NOMO-1 treated with DMSO at 0.1 percent for 48 hours (cell line): ENCODE data around the gene AGBL4.

Source experiments
- DNase-seq: peaks from one replicate; lab custom pipeline; 2025; ENCODE audit not compliant: unreplicated experiment; lab: John Stamatoyannopoulos, UW

Gene AGBL4

GRCh38 chr1:48953617-48954016 is 1070.1 kb downstream of the AGBL4 start:
- no peak for DNase-seq

DNA sequence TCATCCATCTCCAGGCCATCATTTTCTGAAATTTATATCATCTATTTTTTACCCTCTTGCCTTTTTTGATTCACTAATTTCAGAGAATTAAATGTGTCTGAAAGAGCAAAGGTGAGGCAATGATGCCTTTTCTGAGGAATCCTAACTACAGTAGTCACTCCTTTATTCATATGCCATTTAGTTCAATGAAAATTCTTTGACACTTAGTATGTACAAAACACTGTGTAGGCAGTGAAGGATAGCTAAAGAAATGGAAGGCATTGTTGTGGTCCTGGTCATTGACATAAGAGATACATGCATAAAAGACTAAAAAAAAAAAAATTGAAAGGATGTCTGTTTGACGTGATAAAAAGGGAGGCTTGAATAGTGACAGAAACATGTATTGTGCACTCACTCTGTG is 1075.2 kb downstream of the AGBL4 start:
- DNase-seq = no peak

GRCh38 chr1:48947761-48948537 is 1075.8 kb downstream of the AGBL4 start:
- no peak for DNase-seq

GRCh38 chr1:48946070-48946469 is 1077.7 kb downstream of the AGBL4 start:
- DNase-seq = no peak

DNA sequence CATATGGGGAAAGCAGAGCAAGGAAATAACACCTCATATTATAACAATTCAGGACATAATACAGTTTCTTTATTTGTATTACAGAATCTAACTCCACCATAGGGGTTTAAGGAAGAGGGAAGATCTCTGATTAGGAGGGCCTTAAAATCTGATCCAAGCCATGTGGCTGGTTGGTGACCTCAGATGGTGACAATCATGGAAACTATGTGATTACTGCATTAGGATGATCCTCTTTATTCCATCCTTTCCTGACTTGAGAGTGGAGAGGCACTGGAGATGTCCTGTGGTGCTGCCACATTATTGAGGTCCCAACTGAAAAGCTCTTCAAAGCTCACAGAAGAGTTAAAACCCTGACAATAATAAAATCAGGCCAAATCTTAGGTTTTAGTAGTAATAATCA is 1078.9 kb downstream of the AGBL4 start:
- DNase-seq = no peak

GRCh38 chr1:48943826-48944225 is 1079.9 kb downstream of the AGBL4 start:
- DNase-seq = no peak

- DNase-seq = no peak
Observed at GRCh38 chr1:48943393-48943792, 1080.4 kb downstream of the AGBL4 start.

DNA sequence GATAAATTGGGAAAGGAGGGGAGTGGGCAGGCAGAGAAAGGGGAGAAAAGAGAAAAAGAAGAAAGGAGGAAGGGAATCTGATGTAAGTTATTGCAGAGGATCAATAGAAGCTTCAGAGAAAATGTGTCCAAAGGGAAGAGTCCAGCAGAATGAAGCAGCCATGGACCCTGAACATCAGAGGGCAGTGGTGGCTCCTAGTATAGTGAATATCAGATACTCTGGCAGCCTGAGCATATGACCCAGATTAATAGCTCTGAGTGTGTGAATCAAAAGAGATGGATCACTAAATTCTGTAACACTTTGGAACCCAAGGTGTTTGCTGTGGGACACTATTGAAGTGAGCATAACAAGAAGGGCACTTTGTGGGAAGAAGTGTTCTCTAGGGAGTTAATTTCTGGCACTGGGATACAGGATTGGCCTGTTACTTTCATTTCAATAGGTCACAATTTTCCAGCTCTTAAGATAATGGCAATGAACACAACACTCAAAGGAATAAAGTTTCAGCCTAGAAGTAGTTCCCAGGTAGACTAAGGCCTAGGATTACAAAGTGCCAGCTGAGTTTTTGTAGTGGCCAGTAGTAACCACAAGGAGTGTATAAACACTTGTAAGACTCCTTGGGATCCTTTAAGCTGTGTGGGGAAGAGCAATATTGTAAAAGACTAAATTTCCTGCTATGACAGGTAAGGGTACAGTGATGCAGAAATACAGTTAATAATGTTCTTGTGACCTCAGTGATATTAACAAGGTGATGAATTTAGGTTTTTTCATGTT is 1082.6 kb downstream of the AGBL4 start:
- DNase-seq = no peak

GRCh38 chr1:48940354-48940753 is 1083.4 kb downstream of the AGBL4 start:
- DNase-seq = no peak

DNA sequence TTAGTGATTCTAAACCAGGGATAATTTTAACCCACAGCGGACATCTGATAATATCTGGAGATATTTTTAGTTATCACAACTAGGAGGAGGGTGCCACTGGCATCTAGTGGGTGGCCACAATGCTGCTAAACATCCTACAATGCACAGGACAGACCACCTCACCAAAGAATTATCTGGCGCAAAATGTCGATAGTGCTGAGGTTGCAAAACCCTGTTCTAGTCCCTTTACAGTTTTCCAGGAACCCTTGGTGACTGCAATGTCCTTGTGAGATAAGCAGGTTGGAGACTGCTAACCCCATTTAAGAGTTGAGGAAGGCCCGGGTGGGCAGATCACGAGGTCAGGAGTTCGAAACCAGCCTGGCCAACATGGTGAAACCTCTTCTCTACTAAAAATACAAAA is 1083.9 kb downstream of the AGBL4 start:
- DNase-seq = no peak

- DNase-seq = no peak
Observed at GRCh38 chr1:48939042-48939441, 1084.7 kb downstream of the AGBL4 start.

- no peak for DNase-seq
Observed at GRCh38 chr1:48937732-48938131, 1086.0 kb downstream of the AGBL4 start.

- no peak for DNase-seq
Observed at GRCh38 chr1:48936436-48936835, 1087.3 kb downstream of the AGBL4 start.

DNA sequence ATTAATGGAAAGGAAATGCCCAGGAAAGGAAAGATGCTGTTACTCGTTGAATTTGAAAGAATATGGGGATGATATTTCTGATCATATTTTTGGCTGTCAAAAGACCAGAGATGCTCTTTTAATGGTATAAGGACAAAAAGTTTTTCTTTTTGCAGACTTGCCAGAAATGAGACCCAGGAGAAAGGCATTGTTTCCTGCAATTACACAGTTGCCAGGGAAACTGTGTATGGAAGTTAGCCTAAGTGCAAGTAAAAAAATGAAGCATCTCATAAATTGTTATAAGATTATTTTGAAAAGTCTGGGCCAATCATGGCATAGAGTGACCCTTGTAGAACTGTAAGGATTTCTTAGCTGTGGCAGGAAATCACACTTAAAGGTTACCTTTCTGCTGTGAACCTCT is 1091.4 kb downstream of the AGBL4 start:
- DNase-seq = no peak

GRCh38 chr1:48931506-48932192 is 1092.1 kb downstream of the AGBL4 start:
- DNase-seq = no peak

GRCh38 chr1:48930011-48930410 is 1093.7 kb downstream of the AGBL4 start:
- no peak for DNase-seq

GRCh38 chr1:48924099-48924498 is 1099.7 kb downstream of the AGBL4 start:
- no peak for DNase-seq

DNA sequence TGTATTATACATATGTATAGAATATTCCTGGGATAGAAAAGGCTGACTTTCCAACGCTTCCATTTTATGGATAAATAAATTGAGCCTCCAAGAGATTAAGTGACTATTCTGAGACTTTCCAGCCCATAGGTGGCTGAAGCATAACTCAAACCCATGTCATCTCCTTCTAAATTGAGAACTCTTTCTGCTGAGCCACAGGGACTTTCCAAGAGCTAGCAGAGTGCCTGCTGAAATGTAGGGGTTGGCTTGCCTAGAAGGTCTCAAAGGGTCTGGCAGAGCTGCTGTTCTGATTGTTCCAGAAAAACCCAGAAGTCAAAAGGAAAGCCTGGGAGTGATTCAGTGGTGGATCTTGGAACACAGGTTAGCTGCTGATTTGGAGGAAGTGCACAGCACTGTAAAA is 1100.6 kb downstream of the AGBL4 start:
- no peak for DNase-seq

- no peak for DNase-seq
Observed at GRCh38 chr1:48920851-48921250, 1102.9 kb downstream of the AGBL4 start.

DNA sequence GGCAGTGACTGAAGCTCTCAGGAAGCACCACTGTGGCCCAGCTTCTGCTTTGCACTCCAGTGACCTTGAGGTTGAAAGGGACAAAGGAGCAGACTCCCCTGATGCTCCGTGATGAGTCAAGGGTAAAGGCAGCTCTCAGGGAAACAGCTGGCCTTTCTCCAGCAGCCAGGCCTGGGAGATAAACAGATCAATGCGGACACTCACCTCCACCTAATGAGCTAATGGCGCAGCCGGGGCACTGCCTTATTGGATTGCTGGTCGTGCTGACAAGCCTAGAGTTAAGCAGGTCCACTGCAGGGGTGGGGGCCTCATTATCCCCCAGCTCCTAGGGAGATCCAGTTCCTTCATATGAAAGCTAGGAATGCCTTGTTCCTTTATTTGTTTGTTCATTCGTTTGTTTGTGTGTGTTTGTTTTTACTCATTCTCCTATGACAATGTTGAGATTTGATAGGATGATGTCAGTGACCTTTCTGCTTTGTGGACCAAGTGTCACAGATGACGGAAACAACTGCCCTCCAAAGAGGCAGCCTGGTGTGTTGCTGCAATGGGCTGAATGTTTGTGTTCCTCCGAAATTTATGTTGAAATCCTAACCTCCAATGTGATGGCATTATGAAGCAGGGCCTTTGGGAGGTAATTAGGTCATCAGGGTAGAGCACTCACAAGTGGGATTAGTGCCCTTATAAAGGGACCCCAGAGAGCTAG is 1105.7 kb downstream of the AGBL4 start:
- no peak for DNase-seq

GRCh38 chr1:48917070-48917454 is 1106.7 kb downstream of the AGBL4 start:
- DNase-seq = no peak
